HG03342 (cell line): ENCODE results near the gene SLC22A31.

Source experiments
- ATAC-seq: cut with Tn5 transposase; IDR thresholded peaks from one replicate; pipeline ENCODE4 v1.9.1; 2021; ENCODE audit warnings: mild to moderate bottlenecking, moderate library complexity; ENCODE audit not compliant: unreplicated experiment

The SLC22A31 gene

DNA sequence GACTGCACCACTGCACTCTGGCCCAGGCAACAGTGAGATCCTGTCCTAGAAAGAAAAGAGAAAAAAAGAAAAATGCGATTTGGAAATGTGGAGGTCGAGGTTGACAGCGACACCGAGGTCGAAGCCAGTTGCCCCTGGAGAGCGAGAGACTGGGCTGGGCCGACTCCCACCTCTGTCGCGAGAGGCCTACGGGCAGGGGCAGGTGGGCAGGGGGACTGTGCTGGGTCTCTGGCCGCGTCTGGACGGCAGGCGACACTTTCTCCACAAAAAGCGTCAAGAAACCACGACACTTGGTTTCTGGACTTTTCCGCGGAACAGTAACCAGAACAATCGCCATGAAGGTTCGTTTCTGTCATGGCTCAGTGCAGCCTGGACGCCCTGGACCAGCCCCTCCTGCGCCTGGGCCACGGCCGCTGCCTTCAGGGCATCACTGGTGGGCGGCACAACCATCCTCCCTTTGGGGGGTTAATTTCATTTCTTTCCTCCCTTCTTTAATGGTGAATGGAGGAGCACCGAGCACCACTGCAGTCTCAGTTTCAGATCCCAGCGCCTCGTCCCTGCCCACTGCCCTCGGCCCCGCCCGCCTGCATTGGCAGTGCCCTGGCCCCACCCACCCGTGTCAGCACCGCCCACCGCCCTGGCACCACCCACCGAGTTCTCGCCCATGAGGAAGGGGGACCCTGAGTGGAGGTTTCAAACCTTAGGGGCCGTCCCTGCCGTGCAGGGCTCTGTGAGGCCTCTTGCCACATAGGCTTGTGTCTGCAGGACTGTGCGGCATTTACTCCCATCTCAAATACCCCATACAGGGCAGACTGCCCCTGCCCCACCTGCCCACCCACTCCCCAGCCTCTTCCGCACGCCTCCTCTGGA is 47.3 kb downstream of the SLC22A31 start:
- ATAC-seq = no peak

DNA sequence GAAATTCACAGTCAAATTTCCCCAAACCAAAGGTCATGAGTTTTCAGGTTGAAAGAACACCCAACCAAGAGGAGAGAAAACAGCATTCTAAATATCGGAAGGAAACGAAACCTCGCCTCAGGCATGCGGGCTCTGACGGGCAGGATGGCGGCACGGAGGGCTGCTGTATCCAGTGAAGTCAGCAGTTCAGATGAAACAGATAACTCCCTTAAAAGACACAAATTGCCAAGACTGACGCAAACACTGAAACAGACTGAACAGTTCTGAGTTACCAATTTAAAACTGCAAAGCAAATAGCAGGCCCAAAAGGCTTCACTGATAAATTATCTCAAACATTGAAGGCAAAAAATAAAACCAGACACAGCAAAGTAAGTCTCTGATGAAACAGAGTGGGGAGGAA is 49.4 kb downstream of the SLC22A31 start:
- ATAC-seq = no peak

DNA sequence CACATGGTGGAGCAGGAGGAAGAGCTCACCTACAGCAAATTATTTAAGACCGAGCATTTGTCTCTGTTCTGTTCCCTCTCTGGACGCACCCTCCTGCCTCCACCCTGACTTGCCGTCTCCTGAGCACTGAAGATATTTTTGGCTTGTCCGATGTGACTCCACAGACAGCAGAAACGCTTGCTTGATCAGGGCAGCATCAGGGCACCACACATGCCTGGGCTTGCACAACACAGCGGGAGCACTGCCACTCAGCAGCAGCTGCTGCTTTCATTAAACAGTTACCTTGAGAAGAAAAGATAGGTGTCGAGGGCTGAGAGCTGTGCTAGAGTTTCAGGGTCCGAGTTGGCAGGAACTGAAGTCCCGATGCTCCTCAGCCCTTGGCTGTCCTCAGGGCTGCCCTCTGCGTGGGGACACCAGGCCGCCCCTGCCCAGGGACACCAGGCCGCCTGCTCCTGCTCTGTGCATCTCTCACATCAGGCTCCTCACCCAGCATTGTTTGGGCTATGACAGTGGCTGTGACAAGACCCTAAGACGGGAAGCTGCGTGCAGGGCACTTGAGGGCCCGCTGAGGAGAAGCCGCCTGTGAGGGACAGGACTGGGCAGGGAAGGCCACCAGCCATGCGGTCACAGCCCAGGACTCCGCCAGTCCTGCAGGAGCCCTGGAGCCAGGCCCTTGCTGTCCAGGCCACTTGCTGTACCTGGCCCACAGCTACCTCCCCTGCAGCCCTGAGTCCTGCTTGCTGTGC is 50.1 kb downstream of the SLC22A31 start:
- no peak for ATAC-seq

DNA sequence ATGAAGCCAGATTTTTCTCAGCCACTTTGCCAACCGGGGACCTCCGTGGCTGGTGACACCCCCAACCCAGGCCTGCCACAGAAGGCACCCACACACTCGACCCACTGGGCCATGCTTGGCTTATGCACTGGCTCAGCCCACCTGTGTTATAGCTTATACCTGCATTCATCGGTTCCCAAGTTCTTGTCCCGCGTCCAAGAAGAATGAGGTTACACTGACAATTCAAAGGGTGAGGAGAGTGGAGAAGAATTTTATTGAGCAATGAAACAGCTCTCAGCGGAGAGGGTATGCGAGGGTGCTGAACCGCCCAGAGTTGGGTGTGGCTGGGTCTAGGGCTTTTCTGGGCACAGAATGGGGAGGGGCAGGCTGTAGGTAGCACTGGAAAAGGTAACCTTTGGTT is 51.0 kb downstream of the SLC22A31 start:
- no peak for ATAC-seq

DNA sequence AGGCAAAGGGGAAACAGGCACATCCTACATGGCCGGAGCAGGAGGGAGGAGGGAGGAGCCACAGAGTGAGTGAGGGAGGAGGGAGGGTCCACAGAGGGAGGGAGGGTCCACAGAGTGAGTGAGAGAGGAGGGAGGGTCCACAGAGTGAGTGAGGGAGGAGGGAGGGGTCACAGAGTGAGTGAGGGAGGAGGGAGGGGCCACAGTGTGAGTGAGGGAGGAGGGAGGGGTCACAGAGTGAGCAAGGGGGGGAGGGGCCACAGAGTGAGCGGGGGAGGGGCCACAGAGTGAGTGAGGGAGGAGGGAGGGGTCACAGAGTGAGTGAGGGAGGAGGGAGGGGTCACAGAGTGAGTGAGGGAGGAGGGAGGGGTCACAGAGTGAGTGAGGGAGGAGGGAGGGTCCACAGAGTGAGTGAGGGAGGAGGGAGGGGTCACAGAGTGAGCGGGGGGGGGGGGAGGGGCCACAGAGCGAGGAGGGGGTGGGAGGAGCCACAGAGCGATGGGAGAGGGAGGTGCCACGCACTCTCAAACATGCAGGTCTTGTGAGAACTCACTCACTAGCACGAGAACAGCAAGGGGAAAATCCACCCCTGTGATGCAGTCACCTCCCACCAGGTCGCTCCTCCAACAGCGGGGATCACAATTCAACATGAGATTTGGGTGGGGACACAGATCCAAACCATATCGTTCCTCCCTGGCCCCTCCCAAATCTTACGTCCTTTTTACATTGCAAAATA is 53.1 kb downstream of the SLC22A31 start:
- ATAC-seq = no peak

DNA sequence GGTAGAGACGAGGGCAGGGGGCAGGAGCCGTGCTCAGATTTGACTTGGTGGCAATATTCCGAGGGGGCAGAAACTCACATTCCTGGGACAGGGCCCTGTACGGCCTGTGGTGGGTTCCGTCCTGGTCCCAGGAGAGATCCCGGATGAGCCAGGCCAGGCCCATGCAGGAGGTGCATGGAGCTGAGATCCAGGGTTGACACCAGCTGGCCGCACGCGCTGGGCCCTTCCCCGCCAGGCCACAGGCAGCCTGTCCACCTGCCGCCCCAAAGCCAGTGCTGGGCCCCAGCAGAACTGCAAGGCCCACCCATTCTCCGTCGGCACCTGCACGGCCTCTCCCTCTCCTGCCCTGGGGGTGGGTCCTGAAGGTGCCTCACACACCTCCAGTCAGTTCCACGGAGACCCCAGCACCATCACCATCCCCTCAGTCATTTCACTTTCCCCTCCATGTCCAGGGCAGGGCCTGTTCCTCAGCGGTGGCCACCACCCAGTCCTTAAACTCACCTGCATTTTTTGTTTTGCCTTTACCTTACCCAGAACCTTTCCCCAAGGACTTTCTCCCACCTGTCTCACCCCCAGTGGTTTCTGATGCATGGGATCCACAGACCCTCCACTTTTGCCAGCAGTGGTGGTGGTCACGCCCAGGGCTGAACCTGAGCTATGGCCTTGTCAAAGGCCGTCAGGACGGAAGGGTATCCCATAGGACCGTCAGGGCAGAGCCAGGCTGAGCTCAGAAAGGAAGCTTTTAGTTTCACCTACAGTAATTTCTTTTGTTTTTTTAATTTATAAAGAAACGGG is 53.9 kb downstream of the SLC22A31 start:
- ATAC-seq = no peak
